ENCODE measurements around the gene CCR8.
A peak's percentile ranks its signal among the peaks of the same experiment; 100 is the strongest.
"Not testable (repeated sequence)": the region's sequence is repeated elsewhere in the genome, so short reads cannot be mapped to it uniquely, and the experiment has no call there.

The CCR8 gene

DNA sequence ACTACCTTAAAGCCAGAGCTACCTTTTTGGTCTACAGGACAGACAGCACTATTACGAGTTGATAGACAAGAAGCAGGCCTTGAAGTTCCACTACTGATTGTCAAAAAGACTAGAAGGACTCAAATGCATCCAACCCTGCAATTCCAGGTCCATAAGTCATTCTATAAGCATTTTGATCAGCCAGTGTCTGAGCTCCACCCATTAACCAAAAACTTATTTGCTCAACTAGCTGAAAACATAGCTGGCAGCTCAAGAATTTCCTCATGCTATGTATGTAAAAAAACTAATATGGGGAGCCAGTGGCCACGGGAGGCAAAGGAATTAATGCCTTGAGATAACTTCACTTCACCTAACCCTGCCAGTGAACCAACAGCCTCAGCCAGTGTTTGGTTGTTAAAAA lies 21.6 kb downstream of the CCR8 start:
- DNase-seq, result not testable (repeated sequence)

DNA sequence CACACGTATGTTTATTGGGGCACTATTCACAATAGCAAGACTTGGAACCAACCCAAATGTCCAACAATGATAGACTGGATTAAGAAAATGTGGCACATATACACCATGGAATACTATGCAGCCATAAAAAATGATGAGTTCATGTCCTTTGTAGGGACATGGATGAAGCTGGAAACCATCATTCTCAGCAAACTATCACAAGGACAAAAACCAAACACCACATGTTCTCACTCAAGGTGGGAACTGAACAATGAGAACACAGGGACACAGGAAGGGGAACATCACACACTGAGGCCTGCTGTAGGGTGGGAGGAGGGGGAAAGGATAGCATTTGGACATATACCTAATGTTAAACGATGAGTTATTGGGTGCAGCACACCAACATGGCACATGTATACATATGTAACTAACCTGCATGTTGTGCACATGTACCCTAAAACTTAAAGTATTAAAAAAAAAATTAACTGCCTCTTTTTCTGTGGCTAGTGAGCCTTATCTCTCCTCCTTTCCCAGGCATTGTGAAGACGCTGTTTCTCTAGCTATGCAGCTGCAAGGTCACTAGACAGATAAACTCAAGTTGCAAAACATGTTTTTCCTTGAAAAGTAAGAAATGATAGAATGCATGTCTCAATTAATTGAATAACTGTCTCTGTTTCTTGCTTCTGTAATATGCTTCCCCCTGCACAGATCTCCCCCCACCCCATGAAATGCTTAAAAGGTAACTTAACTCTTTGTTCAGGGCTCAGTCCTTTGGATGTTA lies 23.8 kb downstream of the CCR8 start:
- not testable (repeated sequence) for DNase-seq

DNA sequence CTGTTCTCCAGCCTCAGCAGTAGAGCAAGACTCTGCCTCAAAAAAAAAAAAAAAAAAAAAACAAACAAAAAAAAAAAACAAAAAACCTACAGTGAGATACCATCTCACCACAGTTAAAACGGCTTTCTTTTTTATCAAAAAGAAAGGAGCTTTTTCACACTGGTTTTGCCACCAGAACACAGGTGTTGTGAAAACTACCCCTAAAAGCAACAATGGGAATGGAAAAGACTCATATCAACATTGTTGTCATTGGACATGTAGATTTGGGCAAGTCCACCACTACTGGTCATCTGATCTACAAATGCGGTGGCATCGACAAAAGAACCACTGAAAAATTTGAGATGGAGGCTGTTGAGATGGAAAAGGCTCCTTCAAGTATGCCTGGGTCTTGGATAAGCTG lies 28.8 kb downstream of the CCR8 start:
- DNase-seq, result no peak

DNA sequence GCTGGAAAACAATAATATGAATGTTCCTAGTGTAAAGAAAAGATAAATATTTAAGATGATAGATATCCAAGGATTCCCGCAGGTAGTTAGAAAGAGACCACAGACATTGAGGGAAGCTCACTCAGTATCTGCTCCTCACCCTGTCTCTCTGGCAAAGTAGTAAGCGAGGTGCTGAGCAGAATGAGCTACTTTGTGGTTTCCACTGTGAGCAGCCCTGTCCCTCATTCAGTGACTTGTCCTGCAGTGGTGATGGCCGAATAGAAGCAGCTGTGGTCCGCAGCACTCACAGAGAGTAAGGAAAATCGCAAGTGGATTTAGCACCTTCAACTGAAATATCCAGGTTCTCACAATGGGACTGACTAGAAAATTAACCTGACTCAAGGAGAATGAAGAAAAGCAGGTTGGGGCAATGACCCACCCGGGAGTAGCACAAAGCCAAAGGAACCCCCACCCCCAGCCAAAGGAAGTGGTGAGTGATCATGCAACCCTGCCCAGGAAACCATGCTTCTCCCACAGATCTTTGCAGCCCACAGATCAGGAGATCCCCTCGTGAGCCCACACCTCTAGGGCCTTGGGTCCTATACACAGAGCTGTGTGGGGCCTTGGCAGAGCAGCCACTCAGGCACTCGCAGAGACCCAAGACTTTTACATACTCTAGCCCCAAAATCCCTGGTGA lies 31.9 kb downstream of the CCR8 start:
- peak; percentile 62 for DNase-seq

DNA sequence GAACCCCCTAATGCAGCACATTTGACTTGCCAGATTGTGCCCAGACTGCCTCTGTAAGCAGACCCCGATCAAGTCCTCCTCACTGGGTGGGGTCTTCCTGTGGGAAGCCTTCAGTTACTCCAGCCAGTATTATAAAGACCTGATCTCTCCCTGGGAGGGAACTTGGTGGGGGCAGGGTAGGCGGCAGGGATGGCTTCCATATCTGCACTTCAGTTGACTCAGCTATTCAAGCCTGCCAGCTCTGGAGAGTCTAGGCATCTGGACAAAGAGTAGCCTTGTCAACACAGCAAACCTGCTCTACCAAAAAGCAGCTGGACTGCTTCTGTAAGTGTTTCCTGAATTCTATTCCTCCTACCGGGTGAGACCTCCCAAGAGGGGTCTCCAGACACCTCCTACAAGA lies 32.7 kb downstream of the CCR8 start:
- no peak for DNase-seq

DNA sequence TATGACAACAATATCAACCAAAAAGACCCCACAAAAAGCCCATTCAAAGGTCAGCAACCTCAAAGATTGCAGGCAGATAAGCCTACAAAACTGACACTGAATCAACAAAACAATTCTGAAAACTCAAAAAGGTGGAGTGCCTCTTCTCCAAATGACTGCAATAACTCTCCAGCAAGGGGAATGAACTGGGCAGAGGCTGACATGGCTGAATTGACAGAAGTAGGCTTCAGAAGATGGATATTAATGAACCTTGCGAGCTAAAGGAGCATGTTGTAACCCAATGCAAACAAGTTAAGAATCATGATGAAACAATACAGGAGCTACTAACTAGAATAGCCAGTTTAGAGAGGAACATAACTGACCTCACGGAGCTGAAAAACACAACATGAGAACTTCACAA lies 33.3 kb downstream of the CCR8 start:
- no peak for DNase-seq

DNA sequence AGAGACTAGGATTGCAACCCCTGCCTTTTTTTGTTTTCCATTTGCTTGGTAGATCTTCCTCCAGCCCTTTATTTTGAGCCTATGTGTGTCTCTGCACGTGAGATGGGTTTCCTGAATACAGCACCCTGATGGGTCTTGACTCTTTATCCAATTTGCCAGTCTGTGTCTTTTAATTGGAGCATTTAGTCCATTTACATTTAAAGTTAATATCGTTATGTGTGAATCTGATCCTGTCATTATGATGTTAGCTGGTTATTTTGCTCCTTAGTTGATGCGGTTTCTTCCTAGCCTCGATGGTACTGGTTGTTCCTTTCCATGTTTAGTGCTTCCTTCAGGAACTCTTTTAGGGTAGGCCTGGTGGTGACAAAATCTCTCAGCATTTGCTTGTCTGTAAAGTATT lies 40.9 kb downstream of the CCR8 start:
- DNase-seq, result not testable (repeated sequence)

DNA sequence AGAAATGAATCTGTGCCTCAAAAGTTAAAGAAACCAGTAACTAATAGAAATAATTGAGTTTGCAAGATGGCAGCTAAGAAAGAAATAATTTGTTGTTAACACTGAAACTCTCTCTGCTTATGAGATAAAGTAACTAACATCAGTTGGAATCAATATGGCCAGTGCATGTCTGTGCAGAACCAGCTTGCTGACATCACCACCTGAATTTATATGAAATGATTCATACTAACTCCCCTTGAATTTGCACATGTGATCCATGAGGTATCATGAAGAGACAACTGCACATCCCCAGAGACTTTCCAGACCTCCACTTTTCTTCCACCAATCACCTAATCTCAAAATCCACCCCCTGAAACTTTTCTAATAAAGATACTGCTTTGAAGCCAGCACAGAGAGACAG lies 43.3 kb downstream of the CCR8 start:
- no peak for DNase-seq

DNA sequence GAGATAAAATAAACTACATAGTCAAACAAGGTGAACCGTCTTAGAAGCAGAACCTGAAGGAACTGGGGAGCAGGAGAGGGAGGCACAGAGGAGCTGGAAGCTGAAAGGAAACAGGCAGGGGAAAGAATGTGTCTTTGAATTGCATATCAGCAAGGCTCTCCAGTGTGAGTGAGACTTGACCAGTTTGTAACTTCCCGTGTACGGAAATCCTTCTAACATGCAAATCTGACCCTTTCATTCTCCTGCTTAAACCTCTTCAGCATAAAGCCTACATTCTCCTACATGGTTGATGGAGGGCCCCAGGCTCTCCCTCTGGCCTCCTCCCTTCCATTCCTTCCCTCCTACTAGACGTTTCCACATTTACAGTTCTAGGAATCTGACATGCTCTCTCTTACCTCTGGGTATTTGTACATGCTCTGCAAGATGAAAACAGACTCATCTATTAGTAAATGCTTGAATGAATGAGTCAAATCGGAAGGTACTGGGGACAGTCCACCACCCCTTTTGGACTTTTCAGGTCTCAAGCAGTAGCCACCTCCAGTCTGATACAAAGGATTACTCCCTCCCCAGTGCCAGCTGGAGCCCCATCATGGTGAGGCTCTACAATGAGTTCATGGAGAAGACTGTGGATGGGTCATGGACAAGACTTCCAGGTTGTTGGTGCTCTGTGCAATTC lies 47.6 kb downstream of the CCR8 start:
- no peak for DNase-seq

DNA sequence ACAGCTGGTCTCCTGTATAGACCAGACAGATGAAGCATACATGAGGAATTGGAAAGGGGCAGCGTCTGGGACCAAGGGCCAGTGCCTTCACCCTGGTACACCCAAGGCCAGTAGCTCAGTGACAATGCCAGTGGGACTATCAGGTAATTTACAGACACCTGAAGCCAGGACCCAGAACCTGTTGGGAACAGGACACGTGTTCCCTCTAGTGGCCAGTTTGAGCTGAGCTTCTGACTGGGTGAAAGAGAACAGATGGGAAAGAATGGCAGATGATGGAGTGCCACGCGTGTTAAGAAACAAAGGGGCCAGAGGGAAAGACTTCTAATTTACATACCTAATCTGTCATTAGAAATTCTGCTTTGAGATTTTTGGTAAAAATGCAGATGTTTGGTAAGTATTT lies 48.6 kb downstream of the CCR8 start:
- DNase-seq, result peak; percentile 68

DNA sequence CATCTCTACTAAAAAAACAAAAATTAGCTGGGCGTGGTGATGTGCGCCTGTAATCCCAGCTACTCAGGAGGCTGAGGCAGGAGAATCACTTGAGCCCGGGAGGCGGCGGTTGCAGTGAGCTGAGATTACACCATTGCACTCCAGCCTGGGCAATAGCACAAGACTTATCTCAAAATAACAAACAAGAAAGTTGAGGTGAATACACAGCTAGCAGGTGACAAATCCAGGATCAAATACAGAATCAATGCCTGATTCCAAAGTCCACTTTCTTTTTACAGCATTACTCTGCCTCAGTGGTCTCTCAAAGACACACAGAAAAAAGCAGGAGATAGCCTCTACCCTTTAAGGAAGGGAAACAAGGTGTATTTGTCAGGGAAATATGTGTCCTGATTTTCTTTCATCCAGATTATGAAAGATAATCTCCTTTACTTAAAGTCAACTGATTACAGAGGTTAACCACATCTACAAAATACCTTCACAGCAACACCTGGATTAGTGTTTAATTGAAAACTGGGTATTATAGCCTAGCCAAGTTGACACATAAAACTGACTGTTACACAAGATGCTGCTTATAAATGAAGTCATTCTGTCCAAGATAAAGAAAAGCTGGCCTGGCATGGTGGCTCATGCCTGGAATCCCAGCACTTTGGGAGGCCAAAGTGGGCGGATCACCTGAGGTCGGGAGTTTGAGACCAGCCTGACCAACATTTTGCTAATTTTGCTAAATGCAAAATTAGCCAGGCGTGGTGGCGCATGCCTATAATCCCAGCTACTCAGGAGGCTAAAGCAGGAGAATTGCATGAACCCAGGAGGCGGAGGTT lies 49.7 kb downstream of the CCR8 start:
- DNase-seq, result no peak

DNA sequence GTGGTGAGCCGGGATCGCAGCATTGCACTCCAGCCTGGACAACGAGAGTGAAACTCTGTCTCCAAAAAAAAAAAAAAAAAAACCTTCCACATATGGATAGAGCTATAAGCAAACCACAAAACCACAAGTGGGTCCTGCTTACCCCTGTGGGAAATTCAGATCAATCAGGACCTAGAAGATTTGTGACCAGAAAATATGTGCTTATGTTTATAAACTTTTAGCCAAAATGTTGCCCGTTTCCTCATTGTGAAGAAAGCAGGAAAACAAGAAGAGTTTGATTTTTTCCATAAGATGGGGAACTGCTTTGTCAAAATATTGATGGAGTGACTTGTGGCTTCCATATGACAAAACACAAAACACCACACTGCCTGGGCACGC lies 50.3 kb downstream of the CCR8 start:
- no peak for DNase-seq

DNA sequence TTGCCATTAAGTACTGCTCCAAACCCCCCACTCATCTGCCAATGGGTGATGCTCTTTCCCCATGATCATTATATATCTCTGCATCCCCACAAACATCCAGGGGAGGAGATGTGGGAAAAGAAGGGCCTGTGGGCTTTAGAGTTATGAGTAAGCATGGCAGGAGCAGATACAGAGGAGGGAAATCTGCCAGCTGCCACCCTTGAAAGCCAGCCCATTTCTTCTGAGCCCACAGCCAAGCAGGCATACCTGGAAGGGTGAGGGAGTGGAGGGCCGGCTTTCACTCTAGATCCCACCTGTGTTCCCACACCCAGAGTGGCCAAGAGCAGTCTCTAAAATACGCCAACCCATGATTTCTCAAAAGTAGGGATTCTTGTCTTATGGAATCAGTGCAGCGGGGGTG lies 51.9 kb downstream of the CCR8 start:
- DNase-seq, result no peak
